GM13977 (cell line): ENCODE measurements around the gene SLC7A7.
"Not testable (repeated sequence)": the region's sequence is repeated elsewhere in the genome, so short reads cannot be mapped to it uniquely, and the experiment has no call there.

Experiments used
- DNase-seq: peaks from one replicate; pipeline ENCODE4 v3.0.0; 2012; ENCODE audit warnings: low spot score
- CTCF ChIP-seq: IDR thresholded peaks from 2 replicates; pipeline ENCODE4 v1.5.1; 2012; ENCODE audit warnings: mild to moderate bottlenecking, control low read depth; ENCODE audit not compliant: insufficient read depth; ENCODE audit errors: extremely low read depth, missing control alignments
- in situ Hi-C: fragments of 300-500 bp; cut with MboI; formaldehyde crosslinking; loops from one replicate; pipeline ENCODE4 v1.12.0; 2022; ENCODE audit warnings: low sequenced_read_pairs, low pct_unique_long_range_greater_than_20kb, mixed read lengths, inconsistent platforms; ENCODE audit not compliant: unreplicated experiment

SLC7A7 gene

GRCh38 chr14:22726012-22726411, 89.2 kb downstream of the SLC7A7 start:
- no peak for TF ChIP-seq CTCF
- in situ Hi-C loops = no loop called here
- DNase-seq = no peak

GRCh38 chr14:22725374-22725773, 89.9 kb downstream of the SLC7A7 start:
- in situ Hi-C loops, DNase-seq: not testable (repeated sequence)

- DNase-seq, in situ Hi-C loops: not testable (repeated sequence)
These were observed 90.4 kb downstream of the SLC7A7 start for GRCh38 chr14:22724847-22725246.

- in situ Hi-C loops = no loop called here
- no peak for DNase-seq
- TF ChIP-seq CTCF = no peak
These were observed 91.4 kb downstream of the SLC7A7 start for GRCh38 chr14:22723815-22724214.
